Neutrophil (primary cell): ENCODE measurements around the gene TSPAN15.

Source experiments
- H3K27ac ChIP-seq: fragments of 200-600 bp; sonication (generic); 2 replicates; pipeline ENCODE4 v1.5.1; 2016; ENCODE audit warnings: mild to moderate bottlenecking, moderate library complexity
- H3K27me3 ChIP-seq: fragments of 200-600 bp; sonication (generic); 2 replicates; pipeline ENCODE4 v1.6.0; 2016; ENCODE audit warnings: mild to moderate bottlenecking
- H3K36me3 ChIP-seq: fragments of 200-600 bp; sonication (generic); 2 replicates; pipeline ENCODE4 v1.5.1; 2017
- H3K4me1 ChIP-seq, 2 experiments: fragments of 200-600 bp in 1 of 2; sonication (generic) in 1 of 2; 1 replicate in 1 of 2; 2 replicates in 1 of 2; pipeline versions ENCODE4 v1.5.1 to v1.6.1; 2013 to 2016; ENCODE audit warnings: low read depth in 1 of 2, low read length in 1 of 2, mild to moderate bottlenecking in 1 of 2, moderate library complexity in 1 of 2; ENCODE audit not compliant: control insufficient read depth in 1 of 2, insufficient read depth in 1 of 2
- H3K4me3 ChIP-seq, 2 experiments: fragments of 200-600 bp in 1 of 2; sonication (generic) in 1 of 2; 1 replicate in 1 of 2; 2 replicates in 1 of 2; pipeline ENCODE4 v1.5.1; 2013 to 2016; ENCODE audit warnings: low read depth in 1 of 2, low read length in 1 of 2, mild to moderate bottlenecking in 1 of 2, moderate library complexity in 1 of 2
- H3K9me3 ChIP-seq: fragments of 200-600 bp; sonication (generic); 2 replicates; pipeline ENCODE4 v1.5.1; 2016
- TF ChIP-seq, protein P1 (sequence below): fragments of 200-600 bp; sonication (generic); IDR thresholded peaks from 2 replicates; pipeline ENCODE4 v1.5.1; 2016; ENCODE audit warnings: antibody characterized with exemption

The TSPAN15 gene

DNA sequence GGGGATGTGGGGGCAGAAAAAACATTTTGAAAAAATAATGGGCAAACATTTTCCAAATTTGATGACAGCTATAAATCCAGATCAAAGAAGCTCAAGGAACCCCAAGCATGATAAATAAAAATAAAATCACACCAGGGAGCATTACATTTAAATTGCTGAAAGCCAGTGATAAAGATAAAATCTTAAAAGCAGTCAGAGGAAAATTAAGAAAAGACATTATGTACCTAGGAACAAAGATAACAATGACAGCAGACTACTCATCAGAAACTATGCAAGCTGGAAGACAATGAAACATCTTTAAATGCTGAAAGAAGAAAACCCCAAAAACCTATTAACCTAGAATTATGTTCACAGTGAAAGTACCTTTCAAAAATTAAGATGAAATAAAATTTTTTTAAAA, 98.7 kb downstream of the TSPAN15 start:
- Histone ChIP-seq H3K4me1 (no peaks in the 10 kb centered on the region), H3K4me3 (no peak overlapping the region), H3K9me3 (no peaks in the 10 kb centered on the region), H3K27me3 (no peaks in the 10 kb centered on the region), H3K27ac (no peak overlapping the region), H3K36me3 (no peaks in the 10 kb centered on the region)
- TF ChIP-seq, protein P1, sequence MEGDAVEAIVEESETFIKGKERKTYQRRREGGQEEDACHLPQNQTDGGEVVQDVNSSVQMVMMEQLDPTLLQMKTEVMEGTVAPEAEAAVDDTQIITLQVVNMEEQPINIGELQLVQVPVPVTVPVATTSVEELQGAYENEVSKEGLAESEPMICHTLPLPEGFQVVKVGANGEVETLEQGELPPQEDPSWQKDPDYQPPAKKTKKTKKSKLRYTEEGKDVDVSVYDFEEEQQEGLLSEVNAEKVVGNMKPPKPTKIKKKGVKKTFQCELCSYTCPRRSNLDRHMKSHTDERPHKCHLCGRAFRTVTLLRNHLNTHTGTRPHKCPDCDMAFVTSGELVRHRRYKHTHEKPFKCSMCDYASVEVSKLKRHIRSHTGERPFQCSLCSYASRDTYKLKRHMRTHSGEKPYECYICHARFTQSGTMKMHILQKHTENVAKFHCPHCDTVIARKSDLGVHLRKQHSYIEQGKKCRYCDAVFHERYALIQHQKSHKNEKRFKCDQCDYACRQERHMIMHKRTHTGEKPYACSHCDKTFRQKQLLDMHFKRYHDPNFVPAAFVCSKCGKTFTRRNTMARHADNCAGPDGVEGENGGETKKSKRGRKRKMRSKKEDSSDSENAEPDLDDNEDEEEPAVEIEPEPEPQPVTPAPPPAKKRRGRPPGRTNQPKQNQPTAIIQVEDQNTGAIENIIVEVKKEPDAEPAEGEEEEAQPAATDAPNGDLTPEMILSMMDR = no peak

DNA sequence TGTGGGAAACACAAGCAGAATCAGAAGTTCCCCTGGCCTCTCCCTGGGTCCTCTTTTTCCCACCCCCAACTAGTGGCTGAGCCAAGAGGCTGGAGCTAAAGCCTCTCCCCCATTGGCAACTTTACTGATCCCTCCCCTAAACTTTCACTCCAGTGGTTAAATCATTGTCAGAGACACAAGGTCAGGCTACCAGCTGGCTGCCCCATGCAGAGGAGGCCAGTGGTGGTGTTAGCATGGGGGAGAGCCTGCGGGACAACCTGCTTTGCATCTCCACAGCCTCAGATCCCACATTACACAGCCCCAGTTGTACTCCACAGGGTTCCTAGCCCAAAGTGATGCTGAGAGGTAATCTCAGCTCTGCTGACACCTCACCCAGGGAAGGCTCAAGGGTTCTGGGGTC, 101.0 kb downstream of the TSPAN15 start:
- TF ChIP-seq, protein P1 = no peak
- no peaks in the 10 kb centered on the region for H3K9me3 ChIP-seq
- no peak overlapping the region for H3K27ac ChIP-seq
- no peak overlapping the region for H3K4me3 ChIP-seq
- H3K4me1 ChIP-seq = no peaks in the 10 kb centered on the region
- peaks cover 12% of the 10 kb centered on the region for H3K27me3 ChIP-seq
- no peaks in the 10 kb centered on the region for H3K36me3 ChIP-seq

DNA sequence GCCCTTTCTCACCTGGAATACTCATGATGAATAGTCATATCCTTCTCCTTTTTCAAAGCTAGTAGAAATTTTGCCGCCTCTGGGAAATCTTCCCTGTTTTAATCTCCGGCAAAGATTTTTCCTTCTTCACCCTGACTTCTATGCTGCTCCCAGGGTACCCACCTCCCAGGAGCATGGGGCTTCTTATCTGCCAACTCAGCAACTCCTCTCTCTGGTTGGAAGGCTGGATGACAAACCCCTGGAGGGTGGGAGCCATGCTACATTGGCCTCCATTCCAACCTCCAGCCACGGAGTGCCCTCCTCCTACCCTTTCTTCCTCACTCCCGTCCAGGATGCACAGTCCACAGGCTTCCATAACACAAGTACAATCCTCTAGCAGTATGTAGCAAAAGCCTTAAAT, 102.1 kb downstream of the TSPAN15 start:
- Histone ChIP-seq H3K4me1 (no peaks in the 10 kb centered on the region), H3K36me3 (no peaks in the 10 kb centered on the region), H3K27me3 (peaks cover 15% of the 10 kb centered on the region), H3K27ac (no peak overlapping the region), H3K4me3 (no peak overlapping the region), H3K9me3 (no peaks in the 10 kb centered on the region)
- TF ChIP-seq, protein P1 = no peak

DNA sequence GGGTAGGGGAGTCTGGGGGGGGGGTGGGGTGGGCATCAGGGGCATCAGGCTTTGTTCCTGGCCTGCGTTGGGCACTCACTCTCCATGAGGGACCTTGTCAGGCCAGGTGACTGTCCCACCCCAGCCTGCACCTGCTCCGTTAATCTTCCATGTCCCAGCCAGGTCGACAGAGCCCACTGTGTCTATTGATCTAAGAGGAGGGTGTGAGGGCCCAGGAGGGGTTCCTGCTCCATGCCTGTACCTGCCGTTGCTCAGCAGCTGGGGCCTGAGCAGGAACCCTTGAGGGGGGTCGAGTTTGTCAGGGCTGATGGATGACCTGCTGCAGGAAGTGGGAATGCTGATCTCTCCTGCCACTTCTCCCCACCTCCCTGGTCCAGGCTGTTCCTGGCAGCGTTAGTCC, 103.3 kb downstream of the TSPAN15 start:
- H3K4me3 ChIP-seq = no peak overlapping the region
- no peaks in the 10 kb centered on the region for H3K36me3 ChIP-seq
- peaks cover 17% of the 10 kb centered on the region for H3K27me3 ChIP-seq
- H3K27ac ChIP-seq = no peak overlapping the region
- no peaks in the 10 kb centered on the region for H3K4me1 ChIP-seq
- TF ChIP-seq, protein P1 = no peak
- H3K9me3 ChIP-seq = no peaks in the 10 kb centered on the region
